A673 (cell line): ENCODE measurements around the gene IFRD2. TPM values are rescaled to one million over a fixed set of nuclear protein-coding genes. Genes with fewer than 3 reads are reported as not detected.

Source experiments
- BruUV-seq: library from RNA; stranded (reverse); fragments of 400-500 nt; replicated peaks from 2 replicates; lab custom pipeline; 2021; lab: Mats Ljungman, UMichigan
- CTCF ChIA-PET: fragments of 300-600 bp; sonication (Branson Sonifier 250); formaldehyde crosslinking; loops from one replicate; lab custom pipeline; 2022; ENCODE audit warnings: antibody characterized with exemption; lab: Charles Lee
- POLR2A ChIA-PET: fragments of 300-600 bp; sonication (Branson Sonifier 250); formaldehyde crosslinking; loops from one replicate; lab custom pipeline; 2022; ENCODE audit warnings: antibody characterized with exemption; ENCODE audit not compliant: low non-redundant PET; lab: Charles Lee
- DNase-seq: peaks from one replicate; pipeline ENCODE4 v3.0.0-alpha.2; 2015; ENCODE audit warnings: low spot score
- H3K27ac ChIP-seq: fragments of 200-600 bp; sonication (generic); 2 replicates; pipeline ENCODE4 v1.5.1; 2016; ENCODE audit warnings: mixed run types, low read depth, mild to moderate bottlenecking, mixed read lengths, antibody characterized with exemption, low read length; ENCODE audit not compliant: poor library complexity, severe bottlenecking
- H3K27me3 ChIP-seq: fragments of 200-600 bp; sonication (generic); replicated peaks from 2 replicates; pipeline ENCODE4 v1.6.1; 2017; ENCODE audit warnings: mixed run types, low read depth, mild to moderate bottlenecking, mixed read lengths, antibody characterized with exemption, low read length; ENCODE audit not compliant: insufficient read depth, poor library complexity
- H3K36me3 ChIP-seq: fragments of 200-600 bp; sonication (generic); 2 replicates; pipeline ENCODE4 v1.6.1; 2016; ENCODE audit warnings: mixed run types, mild to moderate bottlenecking, mixed read lengths, antibody characterized with exemption, low read length; ENCODE audit not compliant: insufficient read depth, poor library complexity, severe bottlenecking
- H3K4me1 ChIP-seq: fragments of 200-600 bp; sonication (generic); 2 replicates; pipeline ENCODE4 v1.6.1; 2017; ENCODE audit warnings: mixed run types, mild to moderate bottlenecking, mixed read lengths, antibody characterized with exemption, low read length; ENCODE audit not compliant: insufficient read depth, poor library complexity, severe bottlenecking
- H3K4me3 ChIP-seq: fragments of 200-600 bp; sonication (generic); 2 replicates; pipeline ENCODE4 v1.5.1; 2016; ENCODE audit warnings: low read depth, mixed run types, mild to moderate bottlenecking, mixed read lengths, low read length; ENCODE audit not compliant: poor library complexity, severe bottlenecking
- H3K9me3 ChIP-seq: fragments of 200-600 bp; sonication (generic); 2 replicates; pipeline ENCODE4 v1.6.1; 2016; ENCODE audit warnings: mixed run types, low read depth, mild to moderate bottlenecking, mixed read lengths, antibody characterized with exemption, low read length; ENCODE audit not compliant: poor library complexity, severe bottlenecking
- EZH2 ChIP-seq: fragments of 200-600 bp; sonication (generic); IDR thresholded peaks from 2 replicates; pipeline ENCODE4 v1.6.1; 2017; ENCODE audit warnings: borderline replicate concordance, low read depth, mild to moderate bottlenecking, mixed read lengths, antibody characterized with exemption, low read length; ENCODE audit not compliant: poor library complexity, severe bottlenecking
- intact Hi-C: fragments of 100-400 bp; cut with micrococcal nuclease; formaldehyde crosslinking; loops from one replicate; pipeline ENCODE4 v1.10.0; 2022; ENCODE audit not compliant: unreplicated experiment
- total RNA-seq: library from RNA; stranded (reverse); gene quantifications from 2 replicates; pipeline ENCODE4 v1.2.3, GENCODE V29; 2021
- TF ChIP-seq, protein P1 (sequence below): fragments of 300-800, 200-600 bp; sonication (generic); conservative IDR thresholded peaks from 2 replicates; pipeline ENCODE4 v1.5.1; 2017; ENCODE audit warnings: low read depth, mild to moderate bottlenecking, antibody characterized with exemption, low read length, moderate library complexity, mixed read lengths

IFRD2 gene
- total RNA-seq, 1 experiment from 2014 or later = 77.4 TPM

DNA sequence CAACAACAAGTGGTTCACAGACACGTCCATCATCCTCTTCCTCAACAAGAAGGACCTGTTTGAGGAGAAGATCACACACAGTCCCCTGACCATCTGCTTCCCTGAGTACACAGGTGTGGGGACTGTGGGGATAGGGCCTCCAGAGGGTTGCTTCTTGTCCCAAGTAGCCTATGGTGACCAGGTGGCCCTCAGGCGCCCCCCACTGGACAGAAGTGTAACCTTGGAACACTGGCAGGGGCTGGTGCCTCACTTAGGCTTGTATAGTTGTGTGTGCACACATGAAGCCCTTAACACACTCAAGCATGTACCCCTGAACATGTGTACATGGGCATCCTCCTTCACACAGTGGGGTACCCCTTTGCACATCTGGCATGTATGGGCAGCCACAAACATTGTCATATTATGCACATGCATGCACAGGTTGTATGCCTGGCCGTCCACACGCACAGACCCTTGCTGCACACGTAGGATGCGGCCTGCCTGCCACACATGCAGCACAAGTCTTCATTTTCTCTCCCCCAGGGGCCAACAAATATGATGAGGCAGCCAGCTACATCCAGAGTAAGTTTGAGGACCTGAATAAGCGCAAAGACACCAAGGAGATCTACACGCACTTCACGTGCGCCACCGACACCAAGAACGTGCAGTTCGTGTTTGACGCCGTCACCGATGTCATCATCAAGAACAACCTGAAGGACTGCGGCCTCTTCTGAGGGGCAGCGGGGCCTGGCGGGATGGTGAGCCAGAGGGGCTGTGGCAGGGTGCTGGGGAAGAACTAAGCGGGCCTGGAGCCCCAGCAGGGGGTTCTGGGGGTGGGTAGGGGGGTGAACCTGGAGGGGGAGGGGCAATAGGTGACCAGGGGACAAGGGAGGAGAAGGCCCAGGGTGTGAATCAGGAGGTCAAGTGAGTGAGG lies 35.0 kb downstream of the IFRD2 start:
- no peak overlapping the region for H3K4me3 ChIP-seq
- TF ChIP-seq EZH2 = no peak
- TF ChIP-seq, protein P1, sequence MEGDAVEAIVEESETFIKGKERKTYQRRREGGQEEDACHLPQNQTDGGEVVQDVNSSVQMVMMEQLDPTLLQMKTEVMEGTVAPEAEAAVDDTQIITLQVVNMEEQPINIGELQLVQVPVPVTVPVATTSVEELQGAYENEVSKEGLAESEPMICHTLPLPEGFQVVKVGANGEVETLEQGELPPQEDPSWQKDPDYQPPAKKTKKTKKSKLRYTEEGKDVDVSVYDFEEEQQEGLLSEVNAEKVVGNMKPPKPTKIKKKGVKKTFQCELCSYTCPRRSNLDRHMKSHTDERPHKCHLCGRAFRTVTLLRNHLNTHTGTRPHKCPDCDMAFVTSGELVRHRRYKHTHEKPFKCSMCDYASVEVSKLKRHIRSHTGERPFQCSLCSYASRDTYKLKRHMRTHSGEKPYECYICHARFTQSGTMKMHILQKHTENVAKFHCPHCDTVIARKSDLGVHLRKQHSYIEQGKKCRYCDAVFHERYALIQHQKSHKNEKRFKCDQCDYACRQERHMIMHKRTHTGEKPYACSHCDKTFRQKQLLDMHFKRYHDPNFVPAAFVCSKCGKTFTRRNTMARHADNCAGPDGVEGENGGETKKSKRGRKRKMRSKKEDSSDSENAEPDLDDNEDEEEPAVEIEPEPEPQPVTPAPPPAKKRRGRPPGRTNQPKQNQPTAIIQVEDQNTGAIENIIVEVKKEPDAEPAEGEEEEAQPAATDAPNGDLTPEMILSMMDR = peak; percentile 50
- no peaks in the 10 kb centered on the region for H3K4me1 ChIP-seq
- H3K27ac ChIP-seq = no peak overlapping the region
- no peak for DNase-seq
- intact Hi-C loops = no loop called here
- no peaks in the 10 kb centered on the region for H3K27me3 ChIP-seq
- no TSS peak for BruUV-seq
- peaks cover 15% of the 10 kb centered on the region for H3K36me3 ChIP-seq
- POLR2A ChIA-PET = no interaction called here
- CTCF ChIA-PET = interaction anchor here (0.6 kb wide), 1 partner anchor 128 kb away, joined by 5 read pairs; no protein-coding TSS in a partner anchor
- no peaks in the 10 kb centered on the region for H3K9me3 ChIP-seq

DNA sequence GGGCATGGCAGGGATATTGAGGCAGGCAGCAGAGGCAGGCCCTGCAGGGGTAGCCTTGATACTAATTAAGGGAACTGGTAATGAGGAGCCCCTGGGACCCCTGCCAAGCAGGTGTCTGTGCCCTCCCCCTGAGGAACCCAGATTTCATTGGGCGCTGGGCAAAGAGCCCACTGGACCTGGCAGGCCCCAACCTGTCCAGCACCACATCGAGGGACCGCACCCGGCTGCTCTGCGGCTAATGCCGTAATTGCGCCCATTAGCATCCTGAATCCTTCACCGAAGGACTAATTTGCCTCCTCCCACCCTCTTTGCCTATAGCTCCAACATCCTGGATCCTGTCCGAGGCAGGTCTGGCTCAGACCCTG lies 37.0 kb downstream of the IFRD2 start:
- Histone ChIP-seq H3K9me3 (no peaks in the 10 kb centered on the region), H3K4me1 (no peaks in the 10 kb centered on the region), H3K27me3 (no peaks in the 10 kb centered on the region), H3K4me3 (no peak overlapping the region), H3K27ac (no peak overlapping the region), H3K36me3 (peaks cover 15% of the 10 kb centered on the region)
- BruUV-seq = no TSS peak
- DNase-seq = no peak
- ChIA-PET POLR2A (no interaction called here), CTCF (no interaction called here)
- intact Hi-C loops = no loop called here
- no peak for TF ChIP-seq EZH2
- TF ChIP-seq, protein P1 = no peak

- intact Hi-C loops = no loop called here
- Histone ChIP-seq H3K36me3 (peaks cover 15% of the 10 kb centered on the region), H3K4me1 (no peaks in the 10 kb centered on the region), H3K9me3 (no peaks in the 10 kb centered on the region), H3K27ac (no peak overlapping the region), H3K4me3 (no peak overlapping the region), H3K27me3 (no peaks in the 10 kb centered on the region)
- no peak for DNase-seq
- ChIA-PET POLR2A (no interaction called here), CTCF (no interaction called here)
- BruUV-seq = no TSS peak
- no peak for TF ChIP-seq EZH2
- TF ChIP-seq, protein P1 = no peak
These were observed 37.5 kb downstream of the IFRD2 start for GRCh38 chr3:50254577-50255250.
